Neuronal stem cell (in vitro differentiated cells): ENCODE measurements around the gene COPG1.
"Not testable (repeated sequence)": the region's sequence is repeated elsewhere in the genome, so short reads cannot be mapped to it uniquely, and the experiment has no call there.

Source experiments
- DNase-seq: peaks from one replicate; pipeline ENCODE4 v3.0.0-alpha.2; 2013; ENCODE audit warnings: low spot score
- H2AFZ ChIP-seq: one replicate; pipeline ENCODE4 v1.6.1; 2013; ENCODE audit warnings: mild to moderate bottlenecking, low read length, inconsistent platforms
- H2AK5ac ChIP-seq: 2 replicates; pipeline ENCODE4 v1.6.1; 2013; ENCODE audit warnings: low read depth, mild to moderate bottlenecking, inconsistent platforms, low read length, moderate library complexity, mixed read lengths
- H2BK120ac ChIP-seq: 2 replicates; pipeline ENCODE4 v1.6.1; 2013; ENCODE audit warnings: low read depth, mild to moderate bottlenecking, inconsistent platforms, low read length, moderate library complexity, mixed read lengths
- H2BK12ac ChIP-seq: one replicate; pipeline ENCODE4 v1.6.1; 2013; ENCODE audit warnings: low read length, inconsistent platforms
- H2BK15ac ChIP-seq: 2 replicates; pipeline ENCODE4 v1.6.1; 2013; ENCODE audit warnings: mild to moderate bottlenecking, low read length, inconsistent platforms, mixed read lengths
- H2BK5ac ChIP-seq: one replicate; pipeline ENCODE4 v1.6.1; 2013; ENCODE audit warnings: inconsistent platforms, mild to moderate bottlenecking, low read length, moderate library complexity
- H3K14ac ChIP-seq: one replicate; pipeline ENCODE4 v1.6.1; 2013; ENCODE audit warnings: low read length, inconsistent platforms
- H3K18ac ChIP-seq: 2 replicates; pipeline ENCODE4 v1.6.1; 2013; ENCODE audit warnings: low read length, inconsistent platforms
- H3K23ac ChIP-seq: 2 replicates; pipeline ENCODE4 v1.6.1; 2013; ENCODE audit warnings: low read depth, mild to moderate bottlenecking, mixed read lengths, low read length, inconsistent platforms; ENCODE audit not compliant: poor library complexity
- H3K27ac ChIP-seq: replicated peaks from 3 replicates; pipeline ENCODE4 v1.5.1; 2013; ENCODE audit warnings: low read length, inconsistent platforms
- H3K27me3 ChIP-seq, 3 experiments: 2 replicates each; pipeline ENCODE4 v1.6.1; 2013; ENCODE audit warnings: low read length in 3 of 3, mild to moderate bottlenecking in 2 of 3, inconsistent platforms in 1 of 3, low read depth in 1 of 3, mixed read lengths in 1 of 3, moderate library complexity in 1 of 3; ENCODE audit not compliant: control insufficient read depth in 3 of 3, insufficient read depth in 3 of 3
- H3K36me3 ChIP-seq, 2 donors: replicated peaks in 1 of 2; 2 replicates each; pipeline ENCODE4 v1.6.1; 2013; ENCODE audit warnings: low read length in 2 of 2; ENCODE audit not compliant: control insufficient read depth in 2 of 2, insufficient read depth in 2 of 2
- H3K4ac ChIP-seq: 2 replicates; pipeline ENCODE4 v1.6.1; 2013; ENCODE audit warnings: inconsistent platforms, mild to moderate bottlenecking, low read length, moderate library complexity
- H3K4me1 ChIP-seq, 2 donors: 1 replicate in 1 of 2; 2 replicates in 1 of 2; pipeline ENCODE4 v1.6.1; 2013; ENCODE audit warnings: low read length in 2 of 2, low read depth in 1 of 2; ENCODE audit not compliant: control insufficient read depth in 2 of 2, insufficient read depth in 1 of 2
- H3K4me2 ChIP-seq: one replicate; pipeline ENCODE4 v1.6.1; 2013; ENCODE audit warnings: mild to moderate bottlenecking, low read length, inconsistent platforms; ENCODE audit not compliant: insufficient read depth, poor library complexity, severe bottlenecking
- H3K4me3 ChIP-seq, 2 donors: 2 replicates each; pipeline ENCODE4 v1.5.1; 2013; ENCODE audit warnings: low read length in 2 of 2, mild to moderate bottlenecking in 2 of 2, inconsistent platforms in 1 of 2, moderate library complexity in 1 of 2
- H3K79me1 ChIP-seq: one replicate; pipeline ENCODE4 v1.6.1; 2013; ENCODE audit warnings: low read depth, mild to moderate bottlenecking, inconsistent platforms, low read length, moderate library complexity
- H3K9ac ChIP-seq: one replicate; pipeline ENCODE4 v1.6.1; 2013; ENCODE audit warnings: mild to moderate bottlenecking, low read depth, low read length, inconsistent platforms; ENCODE audit not compliant: poor library complexity
- H3K9me3 ChIP-seq, 2 donors: replicated peaks in 1 of 2; 2 replicates each; pipeline versions ENCODE3 to v1.6.1; 2013; ENCODE audit warnings: low read length in 2 of 2, mild to moderate bottlenecking in 2 of 2, inconsistent platforms in 1 of 2, low read depth in 1 of 2, mixed read lengths in 1 of 2, moderate library complexity in 1 of 2; ENCODE audit not compliant: control insufficient read depth in 2 of 2, insufficient read depth in 1 of 2
- H4K8ac ChIP-seq: one replicate; pipeline ENCODE4 v1.6.1; 2013; ENCODE audit warnings: low read depth, mild to moderate bottlenecking, inconsistent platforms, low read length, moderate library complexity
- H4K91ac ChIP-seq: one replicate; pipeline ENCODE4 v1.6.1; 2013; ENCODE audit warnings: low read length, low read depth, mild to moderate bottlenecking, inconsistent platforms; ENCODE audit not compliant: poor library complexity
- WGBS, 2 donors: extraction: QIAGEN DNeasy Blood & Tissue Kit; methylation state at CpG; one replicate each; pipeline ENCODE4 v1.1.7; 2013; ENCODE audit warnings: missing lambda C conversion rate in 2 of 2, mixed read lengths in 1 of 2; ENCODE audit not compliant: insufficient read length in 2 of 2, insufficient replicate concordance in 1 of 2; ENCODE audit errors: extremely low coverage in 2 of 2; 5-methylcytosine and 5-hydroxymethylcytosine counted together

The COPG1 gene

DNA sequence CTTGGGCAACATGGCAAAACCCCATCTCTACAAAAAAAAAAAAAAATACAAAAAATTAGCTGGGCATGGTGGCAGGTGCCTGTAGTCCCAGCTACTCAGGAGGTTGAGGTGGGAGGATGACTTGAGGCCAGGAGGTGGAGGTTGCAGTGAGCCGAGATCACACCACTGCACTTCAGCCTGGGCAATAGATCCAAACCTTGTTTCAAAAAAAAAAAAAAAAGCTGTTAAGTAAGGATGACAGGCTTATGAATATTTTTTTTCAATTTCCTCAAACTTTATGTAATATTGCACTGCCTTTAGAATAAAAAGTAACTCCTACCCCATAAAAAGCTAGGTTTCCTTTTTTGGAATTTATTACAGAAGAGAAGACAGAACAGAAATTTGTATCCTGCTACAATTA lies 25.0 kb upstream of the COPG1 start:
- not testable (repeated sequence) for H3K4me1 ChIP-seq, H4K8ac ChIP-seq, H2AK5ac ChIP-seq, H2BK15ac ChIP-seq, H3K4ac ChIP-seq, H3K18ac ChIP-seq, DNase-seq, H3K27me3 ChIP-seq, H3K23ac ChIP-seq, H3K14ac ChIP-seq, H3K27ac ChIP-seq, H3K36me3 ChIP-seq, H2BK120ac ChIP-seq, H3K79me1 ChIP-seq, H2BK5ac ChIP-seq, H2BK12ac ChIP-seq, H3K4me2 ChIP-seq, H3K9me3 ChIP-seq, H4K91ac ChIP-seq, H3K4me3 ChIP-seq, H3K9ac ChIP-seq
- peak overlapping the region; percentile 72 for H2AFZ ChIP-seq
- no CpG with 5 or more reads among the region's 1 CpG for WGBS, 2 donors

DNA sequence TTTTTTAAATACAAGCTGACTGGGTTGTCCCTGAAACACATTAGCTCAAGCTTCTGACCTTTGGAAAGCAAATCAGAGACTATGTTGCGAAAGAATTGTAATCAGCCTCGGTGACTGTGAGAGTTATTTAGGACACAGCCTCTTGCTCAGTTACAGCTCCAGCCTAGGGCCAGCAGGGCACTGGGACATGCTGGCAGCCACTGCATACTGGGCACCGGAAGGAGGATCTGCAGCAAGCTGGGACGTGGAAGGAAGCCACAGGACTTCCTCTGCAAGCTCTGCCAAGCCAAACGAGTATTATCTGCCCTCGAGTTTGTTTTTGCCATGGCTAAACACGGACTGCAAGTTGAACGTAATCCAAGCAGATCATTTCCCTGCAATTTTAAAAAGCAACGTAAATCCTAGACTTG lies 24.4 kb upstream of the COPG1 start:
- no peak overlapping the region for H4K91ac ChIP-seq
- no peak overlapping the region for H2BK12ac ChIP-seq
- H2BK120ac ChIP-seq = no peak overlapping the region
- no peak overlapping the region for H3K27ac ChIP-seq
- no peak overlapping the region for H3K14ac ChIP-seq
- H3K9me3 ChIP-seq = no peaks in the 10 kb centered on the region
- no peaks in the 10 kb centered on the region for H3K27me3 ChIP-seq
- no peak for DNase-seq
- no peak overlapping the region for H3K9ac ChIP-seq
- H2BK5ac ChIP-seq = no peak overlapping the region
- no peak overlapping the region for H3K18ac ChIP-seq
- no peak overlapping the region for H3K4ac ChIP-seq
- no peak overlapping the region for H2BK15ac ChIP-seq
- H4K8ac ChIP-seq = no peak overlapping the region
- peak overlapping the region; percentile 72 for H2AFZ ChIP-seq
- H3K79me1 ChIP-seq = no peaks in the 10 kb centered on the region
- H3K4me2 ChIP-seq = no peak overlapping the region
- H3K36me3 ChIP-seq = no peaks in the 10 kb centered on the region
- peaks cover 0 to 2% of the 10 kb centered on the region in 2 donors for H3K4me1 ChIP-seq
- H3K23ac ChIP-seq = no peak overlapping the region
- no CpG with 5 or more reads among the region's 9 CpGs for WGBS, 2 donors
- no peak overlapping the region for H2AK5ac ChIP-seq
- H3K4me3 ChIP-seq = no peak overlapping the region

DNA sequence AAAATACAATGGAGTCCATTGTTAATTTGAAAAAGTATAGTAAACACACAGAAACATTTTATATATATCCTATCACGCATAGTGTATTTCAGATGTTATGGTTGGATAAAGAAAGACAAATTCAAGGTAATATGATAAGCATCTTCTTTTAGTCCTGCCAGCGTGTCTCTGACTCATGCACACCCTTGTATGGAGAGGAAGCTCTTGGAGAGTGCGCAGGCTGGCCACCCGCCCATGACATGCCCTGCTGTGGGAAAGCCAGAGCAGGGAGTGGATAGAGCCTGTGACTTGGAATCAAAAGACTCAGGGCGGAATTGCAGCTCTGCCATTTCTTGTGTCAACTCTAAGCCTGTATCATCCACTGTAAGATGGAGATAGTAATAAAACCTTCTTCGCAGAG lies 23.0 kb upstream of the COPG1 start:
- H2BK5ac ChIP-seq = no peak overlapping the region
- H2AK5ac ChIP-seq = no peak overlapping the region
- no peak overlapping the region for H4K8ac ChIP-seq
- no peak overlapping the region for H2BK12ac ChIP-seq
- H3K9ac ChIP-seq = no peak overlapping the region
- no peaks in the 10 kb centered on the region for H3K27me3 ChIP-seq
- H3K4me3 ChIP-seq = no peak overlapping the region
- H3K23ac ChIP-seq = no peak overlapping the region
- no peak overlapping the region for H4K91ac ChIP-seq
- H2BK120ac ChIP-seq = no peak overlapping the region
- no peak overlapping the region for H3K18ac ChIP-seq
- H3K4me1 ChIP-seq = peaks cover 0 to 2% of the 10 kb centered on the region in 2 donors
- no peak overlapping the region for H3K27ac ChIP-seq
- H3K4ac ChIP-seq = no peak overlapping the region
- no peak overlapping the region for H3K4me2 ChIP-seq
- no peak overlapping the region for H3K14ac ChIP-seq
- no CpG with 5 or more reads among the region's 6 CpGs for WGBS, 2 donors
- no peaks in the 10 kb centered on the region for H3K79me1 ChIP-seq
- H3K9me3 ChIP-seq = no peaks in the 10 kb centered on the region
- H2BK15ac ChIP-seq = no peak overlapping the region
- H2AFZ ChIP-seq = peak overlapping the region; percentile 45
- no peak for DNase-seq
- H3K36me3 ChIP-seq = no peaks in the 10 kb centered on the region

DNA sequence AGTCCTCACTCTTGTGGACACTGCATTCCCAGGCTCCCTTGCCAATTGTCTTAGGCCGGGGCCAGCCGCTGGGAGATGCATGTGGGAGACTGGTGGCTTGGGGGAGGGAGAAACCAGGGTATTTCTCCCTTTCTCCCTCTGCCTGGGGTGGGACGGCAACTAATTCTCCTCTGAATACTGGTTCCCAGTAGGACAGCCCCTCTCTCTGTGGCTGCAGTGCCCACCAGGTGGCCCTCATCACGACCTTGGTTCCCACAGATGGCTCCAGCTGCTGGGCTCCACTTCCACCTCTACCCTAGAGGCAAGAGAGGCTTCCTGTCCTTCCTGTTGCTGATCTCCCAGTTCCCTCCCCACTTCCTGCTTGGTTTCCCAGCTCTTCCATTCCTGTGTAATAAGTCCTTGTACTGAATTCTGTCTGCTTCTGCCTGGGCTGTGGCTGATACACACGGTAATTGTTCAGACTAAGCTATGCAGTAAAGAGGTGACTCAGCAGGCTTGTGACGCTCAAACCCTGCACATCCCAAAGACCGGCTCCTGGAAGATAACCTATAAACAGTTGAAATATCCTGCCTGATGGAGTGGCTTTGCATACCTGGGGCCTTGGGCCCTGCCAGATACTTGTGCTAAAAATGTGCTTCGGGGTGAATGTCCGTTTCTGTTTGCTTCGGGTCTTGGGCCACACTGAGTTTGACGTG lies 20.4 kb upstream of the COPG1 start:
- Histone ChIP-seq H3K9me3 (no peaks in the 10 kb centered on the region), H3K23ac (no peak overlapping the region), H2AFZ (peak overlapping the region; percentile 84), H3K4me2 (no peak overlapping the region), H4K8ac (no peak overlapping the region), H2BK15ac (no peak overlapping the region), H3K9ac (no peak overlapping the region), H2AK5ac (no peak overlapping the region), H3K18ac (peak overlapping the region; percentile 25), H4K91ac (no peak overlapping the region), H3K36me3 (no peaks in the 10 kb centered on the region), H3K4me3 (no peak overlapping the region), H3K79me1 (no peaks in the 10 kb centered on the region), H3K27me3 (no peaks in the 10 kb centered on the region), H3K4me1 (peaks cover 0 to 2% of the 10 kb centered on the region in 2 donors), H3K4ac (no peak overlapping the region), H2BK12ac (peak overlapping the region; percentile 1), H3K14ac (no peak overlapping the region), H3K27ac (peak overlapping the region; percentile 5), H2BK120ac (no peak overlapping the region), H2BK5ac (no peak overlapping the region)
- no CpG with 5 or more reads among the region's 11 CpGs for WGBS, 2 donors
- DNase-seq = no peak
